Sciatic nerve (tissue), 2 donors: ENCODE data around the gene SP2. TPM values are rescaled to one million over a fixed set of nuclear protein-coding genes. Genes with fewer than 3 reads are reported as not detected.

ENCODE experiments used
- ATAC-seq: fragments of 200-7000 bp; cut with Tn5 transposase; one replicate; pipeline ENCODE4 v1.9.1; 2020; ENCODE audit warnings: mild to moderate bottlenecking, moderate library complexity
- DNase-seq: peaks from one replicate; pipeline ENCODE4 v3.0.0-alpha.2; 2020; ENCODE audit warnings: low spot score
- intact Hi-C: fragments of 100-400 bp; cut with DNase I; formaldehyde crosslinking; loops from one replicate; pipeline ENCODE4 v1.14.2; 2022
- total RNA-seq: library from RNA; stranded (reverse); fragmentation: NEBNext Ultra II Directional; extraction: Animal tissue kit (Norgen Biotek cat#: 25700); gene quantifications from one replicate; pipeline ENCODE4 v1.2.1, GENCODE V29; 2021
- donor health status: DM: no; HTN: no; CAD: no.
- donor health status: DM: no; HTN: no; CAD: no.

The SP2 gene
- total RNA-seq, 1 donor from 2014 or later: 24.2 TPM

DNA sequence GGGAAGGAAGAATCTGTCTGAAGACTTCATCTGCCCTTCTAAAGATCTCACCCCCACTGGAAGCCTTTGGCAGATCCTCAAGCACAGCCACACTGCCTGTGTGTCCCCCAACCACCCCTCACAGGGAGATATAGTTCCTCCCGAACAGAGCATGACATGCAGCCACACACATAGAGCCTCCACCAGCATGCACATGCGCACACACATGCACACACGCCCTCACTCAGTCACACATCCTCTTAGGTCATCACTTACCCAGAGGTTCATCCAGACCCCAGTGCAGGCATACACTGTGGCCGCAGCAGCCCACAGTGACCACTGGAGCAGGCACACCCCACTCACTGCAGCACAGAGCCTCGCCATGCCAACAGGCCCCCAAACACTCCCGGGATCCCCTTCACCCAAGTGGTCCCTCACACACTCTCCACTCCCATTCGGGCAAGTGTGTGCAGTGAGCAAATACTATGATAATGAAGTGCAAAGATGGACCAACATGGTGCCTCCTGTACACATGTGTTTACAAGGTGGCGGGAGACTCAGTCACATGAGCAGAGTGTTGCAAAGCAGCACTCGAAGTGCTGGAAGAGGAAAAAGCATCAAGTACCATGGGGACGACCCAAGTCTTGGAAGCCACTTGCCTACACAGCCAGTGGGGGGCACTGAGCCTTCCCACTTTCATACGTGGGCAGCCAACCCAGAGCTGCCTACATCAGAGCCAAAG is 28.1 kb upstream of the SP2 start:
- DNase-seq: no peak
- intact Hi-C loops: no loop called here
- no peak for ATAC-seq

DNA sequence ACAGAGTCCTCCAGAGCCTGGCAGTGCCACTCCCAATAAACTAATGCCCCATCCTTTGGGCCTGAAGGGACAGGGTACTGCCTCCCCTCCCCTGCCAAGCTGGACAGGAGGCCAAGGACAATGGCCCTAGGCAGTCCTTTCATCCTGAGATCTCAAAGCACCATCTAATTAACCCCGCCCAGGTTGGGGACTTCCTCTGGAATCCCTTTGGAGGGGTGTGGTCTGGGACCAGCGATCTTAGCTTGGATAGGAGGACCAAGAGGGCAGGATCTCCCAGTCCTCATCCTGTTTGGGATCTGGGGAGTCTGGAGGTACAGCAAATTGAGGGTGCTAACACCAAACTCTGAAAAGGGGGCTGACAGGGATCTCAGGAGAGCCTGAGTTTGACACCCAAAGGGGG is 26.9 kb upstream of the SP2 start:
- no peak for ATAC-seq
- intact Hi-C loops: no loop called here
- no peak for DNase-seq

DNA sequence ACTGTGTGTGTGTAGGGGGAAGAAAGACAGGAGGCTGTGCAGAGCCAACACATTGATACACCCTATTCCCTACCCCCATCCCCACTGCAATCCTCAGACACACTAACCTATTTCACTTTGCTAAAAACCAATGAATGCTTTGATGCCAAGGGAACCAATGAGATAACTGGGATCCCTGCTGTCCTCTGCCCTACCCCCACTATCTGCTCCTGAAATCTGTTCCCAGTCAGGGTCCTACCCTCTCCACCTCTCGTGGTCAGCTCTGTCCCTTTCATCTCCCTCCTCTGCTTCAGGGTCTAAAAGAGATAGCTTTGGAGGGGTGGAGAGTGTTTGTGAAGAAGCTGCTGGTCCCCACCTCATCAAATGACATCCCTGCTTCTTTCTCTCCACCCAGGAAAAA is 26.0 kb upstream of the SP2 start:
- intact Hi-C loops: no loop called here
- DNase-seq (no peak), ATAC-seq (no peak)

DNA sequence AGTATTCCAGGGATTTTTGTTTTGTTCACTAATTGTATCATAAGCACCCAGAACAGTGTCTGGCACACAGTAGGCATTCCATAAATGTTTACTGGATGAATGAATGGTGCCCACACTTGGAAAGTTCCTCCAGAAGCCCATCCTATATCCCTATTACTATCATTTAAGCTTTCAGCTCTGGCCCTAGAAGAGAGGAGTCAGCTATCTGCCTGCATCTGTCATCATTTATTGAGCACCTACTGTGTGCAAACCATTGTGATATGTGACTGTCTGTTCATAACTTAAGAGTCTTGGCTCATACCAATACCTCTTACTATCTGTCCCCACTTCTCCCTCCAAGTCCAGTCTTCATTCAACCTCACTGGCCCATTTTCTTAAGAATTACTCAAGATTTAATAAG is 25.0 kb upstream of the SP2 start:
- no peak for DNase-seq
- ATAC-seq: no peak
- intact Hi-C loops: no loop called here

DNA sequence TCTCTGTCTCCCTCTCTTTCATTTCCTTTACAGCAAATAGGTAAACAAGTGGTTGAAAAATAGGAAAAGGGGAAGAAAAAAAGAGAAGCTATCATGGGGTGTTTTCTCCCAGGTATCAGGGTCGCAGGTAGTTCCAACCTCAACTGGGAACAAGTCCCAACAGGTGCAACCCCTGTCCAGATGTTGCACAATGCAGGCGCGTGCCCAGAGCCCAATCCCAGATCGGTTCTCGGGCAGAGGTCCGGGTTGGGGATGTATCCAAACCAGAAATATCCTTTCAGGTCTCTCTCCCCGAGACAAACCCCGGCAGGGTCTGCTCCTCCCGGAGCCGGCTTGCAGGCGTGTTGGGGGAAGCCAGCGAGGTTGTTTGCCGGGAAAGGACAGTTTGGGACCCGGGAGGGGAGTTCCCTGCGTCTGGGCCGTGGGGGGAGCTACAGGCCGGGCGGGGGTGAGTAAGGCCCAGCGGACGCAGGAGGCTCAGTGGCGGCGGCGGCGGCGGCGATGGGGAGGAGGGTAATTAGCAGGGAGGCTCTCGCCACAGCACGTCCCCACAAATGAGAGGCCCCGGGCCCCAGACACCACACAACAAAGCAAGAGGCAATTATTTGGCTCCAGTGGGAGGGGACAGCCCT is 23.9 kb upstream of the SP2 start:
- ATAC-seq (peak; percentile 29), DNase-seq (no peak)
- intact Hi-C loops: no loop called here

DNA sequence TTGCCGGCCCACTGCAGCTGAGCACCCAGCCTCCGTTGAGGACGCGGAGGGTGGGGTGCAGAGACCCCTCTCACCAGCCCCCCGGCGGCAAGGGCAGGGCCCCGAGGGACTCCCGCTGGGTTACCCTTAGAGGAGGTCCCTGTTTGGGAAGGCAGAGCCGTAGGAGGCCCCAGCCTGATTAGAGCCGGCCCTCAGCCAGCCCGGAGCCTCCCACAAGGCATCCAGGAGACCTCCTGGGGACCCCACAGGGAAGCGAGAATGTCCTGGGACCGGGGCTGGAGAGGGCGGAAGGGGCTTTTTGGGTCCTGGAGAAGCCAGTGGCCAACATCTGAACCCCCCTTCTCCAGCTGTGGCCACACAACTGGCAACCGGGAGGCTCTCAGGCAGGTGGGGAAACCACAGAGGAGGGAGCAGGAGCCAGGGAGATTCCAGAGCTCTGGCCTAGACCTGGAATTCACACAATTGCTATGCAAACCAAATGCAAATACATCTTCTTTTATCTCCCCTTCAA is 23.3 kb upstream of the SP2 start:
- DNase-seq: no peak
- ATAC-seq: no peak
- intact Hi-C loops: no loop called here

DNA sequence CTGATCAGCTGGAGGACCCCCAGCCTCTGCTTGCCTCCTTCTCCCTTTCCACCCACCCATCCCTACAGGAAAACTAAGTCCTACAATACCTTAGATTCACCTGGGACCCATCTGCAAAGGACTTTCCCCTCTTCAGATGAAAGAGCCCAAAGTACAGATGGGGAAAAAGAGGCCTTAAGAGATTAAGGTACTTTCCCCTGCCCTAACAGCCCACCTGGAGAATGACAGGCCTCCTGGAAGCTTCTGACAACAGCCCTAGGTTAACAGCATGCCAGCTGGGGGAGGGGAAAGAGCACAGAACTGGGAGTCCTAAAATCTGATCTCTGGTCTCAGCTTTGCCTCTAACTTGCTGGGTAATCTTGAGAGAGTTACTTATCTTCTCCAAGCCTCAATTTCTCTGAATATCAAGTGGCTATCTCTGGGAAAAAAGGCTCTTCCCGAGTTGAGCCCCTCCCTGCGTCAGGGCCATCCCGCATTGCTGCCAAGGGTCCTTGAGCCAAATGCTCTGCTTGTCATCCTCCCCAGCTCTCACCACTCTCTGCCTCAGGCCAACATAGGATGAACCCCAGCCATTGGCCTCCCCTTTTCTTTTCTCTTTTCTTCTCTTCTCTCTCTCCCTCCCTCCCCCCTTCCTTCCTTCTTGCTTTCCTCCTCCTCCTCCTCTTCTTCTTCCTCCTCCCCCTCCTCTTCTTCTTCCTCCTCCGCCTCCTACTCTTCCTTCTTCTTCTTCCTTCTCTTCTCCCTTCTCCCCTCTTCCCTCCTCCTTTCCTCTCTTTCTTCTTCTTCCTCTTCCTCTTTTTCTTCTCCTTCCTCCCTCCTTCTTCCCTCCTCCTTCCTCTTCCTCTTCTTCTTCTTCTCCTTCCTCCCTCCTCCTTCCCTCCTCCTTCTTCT is 22.6 kb upstream of the SP2 start:
- DNase-seq (no peak), ATAC-seq (no peak)
- intact Hi-C loops: no loop called here

DNA sequence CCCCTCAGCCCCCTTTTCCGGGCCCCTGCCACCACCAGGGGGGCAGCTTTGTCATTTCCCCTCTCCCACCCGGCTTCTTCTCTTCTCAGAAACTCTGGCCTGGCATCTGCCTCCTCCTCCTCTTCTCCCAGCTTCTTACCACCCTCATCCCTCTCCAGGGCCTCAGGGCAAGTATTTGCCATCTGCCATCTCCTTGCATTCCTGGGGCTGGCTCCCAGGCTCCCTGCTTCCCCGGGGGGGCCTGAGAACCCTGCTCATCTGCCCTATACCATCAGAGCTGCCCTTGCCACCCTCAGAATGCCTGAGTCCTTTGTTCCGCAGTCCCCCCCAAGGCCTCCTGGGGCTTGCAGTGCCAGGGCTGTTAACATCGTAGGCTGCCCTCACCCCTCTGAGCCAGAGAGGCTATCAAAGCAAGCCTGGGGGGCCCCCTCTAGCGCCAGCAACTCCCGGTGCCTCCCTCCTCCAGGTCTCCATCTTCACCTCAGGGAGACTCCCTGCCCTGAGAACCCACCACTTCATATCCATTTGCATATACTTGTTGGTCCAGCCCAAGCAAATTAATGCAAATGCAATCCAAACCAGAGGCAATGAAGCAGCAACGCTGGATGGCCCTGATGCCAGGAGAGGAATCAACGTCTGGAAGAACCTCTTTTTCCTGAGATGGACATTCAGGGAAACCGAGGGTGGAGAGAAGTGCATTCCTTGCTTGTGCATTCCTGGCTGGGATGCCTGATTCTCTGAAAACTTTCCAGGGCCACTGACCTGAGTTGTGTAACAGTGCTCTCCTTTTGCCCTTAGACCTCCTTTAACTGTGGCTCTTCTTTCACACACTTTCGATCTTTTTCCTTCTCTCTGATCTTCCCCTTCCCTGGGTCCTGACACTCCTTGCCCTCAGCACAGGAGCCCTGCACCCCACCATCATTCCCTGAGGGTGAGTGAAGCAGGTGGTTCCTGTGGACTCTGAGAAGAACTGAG is 20.7 kb upstream of the SP2 start:
- ATAC-seq (peak; percentile 66), DNase-seq (no peak)
- intact Hi-C loops: no loop called here

DNA sequence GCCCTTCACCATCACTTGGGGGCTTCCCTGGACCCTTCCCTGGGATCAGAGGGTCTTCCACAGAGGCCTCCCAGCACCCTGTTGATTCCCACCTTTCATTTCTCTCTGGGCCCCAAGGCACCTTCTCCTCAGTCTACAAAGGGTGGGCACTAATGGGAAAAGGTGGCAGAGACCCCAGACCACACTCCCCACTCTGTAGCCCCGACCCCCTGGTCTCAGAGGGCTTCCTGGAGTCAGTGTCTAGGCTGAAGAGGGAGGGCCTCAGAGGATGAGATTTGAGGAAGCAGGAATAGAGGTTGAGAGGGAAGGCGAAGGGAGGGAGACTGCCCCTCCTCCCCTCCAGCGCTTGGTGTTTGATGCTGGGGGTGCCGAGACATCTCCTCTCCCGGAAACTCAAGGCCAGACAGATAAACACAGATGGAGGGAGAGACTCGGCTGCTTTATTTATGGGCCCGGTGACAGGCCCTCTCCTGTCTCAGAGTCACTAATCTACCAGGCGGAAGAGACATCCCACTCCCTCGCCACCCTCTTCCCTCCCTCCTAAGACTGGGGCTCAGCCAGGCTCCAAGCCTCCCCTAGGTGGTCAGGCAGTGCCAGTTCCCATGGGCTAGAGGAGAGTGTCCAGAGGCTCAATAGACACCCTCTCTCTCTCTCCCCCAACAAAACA is 18.5 kb upstream of the SP2 start:
- no peak for DNase-seq
- no peak for ATAC-seq
- intact Hi-C loops: no loop called here

DNA sequence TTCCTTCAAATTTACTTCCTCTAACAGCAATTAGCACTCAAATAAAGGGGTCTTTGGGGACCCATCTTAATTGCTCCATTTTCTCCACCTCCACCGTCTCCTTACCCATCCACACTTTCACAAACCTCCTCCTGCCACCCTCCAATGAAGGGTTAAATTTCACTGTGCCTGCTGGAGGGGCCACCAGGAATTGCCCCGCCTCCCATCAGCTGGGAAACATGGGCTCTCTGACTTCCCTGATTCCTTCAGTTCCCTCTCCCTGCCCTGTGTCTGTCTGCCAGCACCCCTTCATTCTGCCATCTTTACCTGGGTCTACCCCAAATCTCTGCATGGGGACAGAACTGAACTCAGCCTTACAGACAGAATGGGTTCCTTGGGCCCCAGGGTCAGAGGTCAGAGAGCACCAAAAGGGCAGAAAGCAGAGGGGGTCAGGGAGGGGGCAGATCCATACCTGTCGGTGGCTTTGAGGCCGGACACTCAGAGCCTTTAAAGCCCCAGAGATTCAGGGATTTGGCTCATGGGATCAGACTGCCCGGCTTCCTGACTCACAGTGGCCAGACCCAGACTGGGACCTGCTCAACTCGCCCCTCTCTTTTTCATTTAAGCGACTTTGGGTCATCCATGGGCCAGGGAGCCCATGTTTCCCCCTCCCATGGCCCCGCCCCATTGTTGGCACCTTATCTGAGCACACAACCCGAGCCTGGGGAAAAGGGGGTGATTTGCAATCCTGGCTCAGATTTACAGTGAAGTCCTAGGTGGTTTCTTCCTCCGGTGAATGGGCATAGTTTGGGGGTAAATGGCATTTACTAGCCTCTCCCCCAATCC is 17.6 kb upstream of the SP2 start:
- DNase-seq: no peak

DNA sequence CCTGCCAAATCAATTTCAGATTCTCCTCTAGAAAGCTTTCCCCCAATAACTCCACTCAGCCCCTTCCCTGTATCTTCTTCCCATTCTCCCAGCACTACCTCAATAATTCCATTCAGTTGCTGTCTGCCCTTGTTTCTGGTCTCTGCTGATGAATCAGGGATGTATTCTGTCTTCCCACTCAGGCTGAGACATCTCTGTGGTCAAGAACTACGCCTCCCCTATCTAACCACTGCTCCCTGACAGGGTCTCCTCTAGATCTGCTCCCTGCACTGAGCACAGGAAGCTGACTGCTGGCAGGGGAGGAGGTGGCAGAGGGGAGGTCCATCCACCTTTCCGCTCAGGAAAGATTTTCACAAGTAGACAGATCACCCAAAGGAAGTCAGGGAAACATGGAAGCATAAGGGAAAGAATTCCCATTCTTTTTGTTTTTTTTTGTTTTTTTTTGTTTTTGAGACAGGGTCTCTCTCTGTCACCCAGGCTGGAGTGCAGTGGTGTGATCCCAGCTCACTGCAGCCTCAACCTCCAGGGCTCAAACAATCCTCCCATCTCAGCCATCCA is 16.9 kb upstream of the SP2 start:
- ATAC-seq (no peak), DNase-seq (no peak)
- intact Hi-C loops: no loop called here

More for the DNA sequence above, 17.6 kb upstream of the SP2 start:
- ATAC-seq: no peak
- intact Hi-C loops: no loop called here

DNA sequence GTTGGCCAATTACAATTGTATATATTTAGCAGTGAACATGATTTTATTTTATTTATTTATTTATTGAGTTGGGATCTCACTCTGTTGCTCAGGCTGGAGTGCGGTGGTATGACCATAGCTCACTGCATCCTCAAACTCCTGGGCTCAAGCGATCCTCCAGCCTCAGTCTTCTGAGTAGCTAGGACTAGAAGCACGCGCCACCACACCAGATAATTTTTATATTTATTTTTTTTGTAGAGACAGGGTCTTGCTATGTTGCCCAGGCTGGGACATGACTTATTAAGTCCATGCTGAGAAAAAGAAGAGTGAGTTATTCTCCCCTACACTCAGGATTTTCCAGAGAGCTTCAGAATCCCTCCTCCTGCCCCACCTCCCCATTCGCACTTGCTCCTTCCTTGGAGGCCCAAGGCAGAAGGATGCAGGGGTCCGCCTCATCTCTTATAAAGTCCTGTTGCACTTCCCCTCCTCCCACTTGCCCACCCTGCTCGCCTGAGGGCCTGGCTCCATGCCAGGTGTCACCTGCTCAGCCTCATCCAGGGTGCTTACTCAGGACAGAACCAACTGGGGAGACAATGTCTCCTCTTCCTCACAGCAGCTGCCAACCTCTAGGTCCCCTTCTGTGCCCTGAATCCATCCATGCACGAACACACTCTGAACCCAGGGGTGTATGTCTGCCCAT is 16.1 kb upstream of the SP2 start:
- intact Hi-C loops: no loop called here
- no peak for DNase-seq
- no peak for ATAC-seq

DNA sequence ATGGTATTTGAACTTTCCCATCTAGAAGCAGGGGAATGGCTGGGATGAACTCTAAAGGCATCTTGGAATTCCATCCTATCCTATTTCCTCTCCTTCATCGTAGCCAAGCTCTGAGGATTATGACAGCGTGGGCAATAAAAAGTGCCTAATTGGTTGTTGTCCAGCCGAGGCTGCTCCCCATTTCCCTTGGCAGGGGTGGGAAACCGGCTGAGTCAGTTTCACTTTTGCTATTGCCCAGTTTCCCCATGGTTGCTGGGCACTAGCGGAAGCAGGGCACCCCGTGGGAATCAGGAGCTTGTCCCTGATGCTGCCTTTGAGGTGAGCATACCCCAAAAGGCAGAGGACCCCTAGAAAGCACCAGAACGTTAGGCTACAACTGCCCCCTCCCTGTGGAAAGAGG is 13.8 kb upstream of the SP2 start:
- intact Hi-C loops: no loop called here
- peak; percentile 12 for ATAC-seq
- DNase-seq: no peak

DNA sequence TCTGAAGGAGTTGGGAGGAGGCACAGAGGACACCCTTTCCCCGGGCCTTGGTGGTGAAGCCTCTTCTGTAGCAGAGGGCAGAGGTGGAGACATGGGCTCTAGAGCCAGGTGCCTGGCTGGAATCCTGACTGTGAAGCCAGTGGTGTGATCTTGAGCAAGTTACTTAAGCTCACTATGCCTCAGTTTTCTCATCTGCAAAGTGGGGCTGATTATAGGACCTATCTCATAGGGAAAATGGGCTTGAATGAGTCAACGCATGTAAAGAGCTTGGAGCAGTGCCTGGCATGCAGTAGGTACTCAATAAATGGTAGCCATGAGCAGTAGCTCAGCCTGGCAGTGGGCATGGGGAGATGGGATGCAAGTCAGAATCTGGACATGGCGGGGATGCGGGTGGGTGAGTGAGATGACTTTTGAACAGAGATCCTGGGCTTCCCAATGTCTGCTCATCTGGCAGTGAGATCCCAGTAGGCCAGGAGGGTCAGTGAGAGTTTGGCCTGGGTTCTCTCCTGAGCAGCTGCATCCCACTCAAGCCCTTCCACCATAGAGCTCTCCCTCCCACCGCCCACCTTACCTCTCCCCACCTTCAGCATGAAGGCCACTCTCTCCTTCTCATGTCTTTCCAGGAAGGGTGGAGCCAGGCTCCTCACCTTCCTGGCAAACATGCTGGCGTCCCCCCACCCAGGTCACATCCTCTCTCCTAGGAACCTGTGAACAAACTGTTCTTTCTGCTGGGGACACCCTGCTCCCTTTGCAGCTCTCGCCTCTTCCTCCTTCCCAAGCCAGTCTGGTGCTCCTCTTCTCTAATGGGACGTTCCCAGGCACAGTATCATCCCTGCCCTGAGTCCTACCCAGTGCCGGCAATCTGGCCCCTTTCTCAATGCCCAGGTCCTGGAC is 13.1 kb upstream of the SP2 start:
- intact Hi-C loops: no loop called here
- DNase-seq: no peak
- no peak for ATAC-seq

DNA sequence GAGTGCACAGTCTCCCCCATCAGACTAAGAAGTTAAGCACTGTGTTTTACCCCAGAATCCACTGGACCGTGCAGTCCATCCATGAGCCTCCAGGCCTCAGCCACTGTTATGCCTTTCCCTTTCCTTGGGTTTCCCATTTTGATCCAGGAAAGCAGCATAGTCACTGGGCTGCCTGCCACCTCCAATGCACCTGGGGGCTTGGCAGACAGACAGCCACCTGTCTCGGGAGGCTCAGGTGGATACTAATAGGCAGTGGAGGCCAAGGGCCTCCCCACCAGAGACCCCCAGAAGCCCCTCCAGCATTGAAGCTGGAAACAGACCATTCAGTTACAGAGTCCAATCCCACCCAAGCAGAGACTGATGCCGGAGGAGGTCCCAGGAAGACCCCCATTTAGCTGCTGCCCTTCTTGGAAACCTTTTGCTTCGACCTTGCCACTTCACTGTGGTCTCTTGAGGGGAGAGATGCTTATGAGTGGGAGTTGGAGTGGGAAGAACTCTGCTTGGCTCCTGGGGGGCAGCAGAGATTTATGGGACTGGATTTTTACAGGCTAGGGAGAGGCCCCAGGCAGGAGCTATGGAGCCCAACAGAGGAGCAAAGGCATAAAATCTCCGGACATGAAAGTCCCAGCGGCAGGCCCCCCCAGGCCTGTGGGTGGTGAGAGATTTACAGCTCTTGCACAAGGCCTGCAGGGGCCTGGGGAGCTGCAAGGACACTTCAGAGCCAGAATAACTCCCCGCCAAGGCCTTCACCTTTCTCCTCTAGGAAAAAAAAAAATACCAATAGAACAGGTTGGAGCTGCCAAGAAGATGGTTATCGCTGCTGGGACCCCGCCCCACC is 12.2 kb upstream of the SP2 start:
- no peak for ATAC-seq
- DNase-seq: no peak
- intact Hi-C loops: no loop called here
